Caco-2 (cell line): ENCODE measurements around the gene BOD1. TPM values are rescaled to one million over a fixed set of nuclear protein-coding genes. Genes with fewer than 3 reads are reported as not detected.
"Not testable (repeated sequence)": the region's sequence is repeated elsewhere in the genome, so short reads cannot be mapped to it uniquely, and the experiment has no call there.

ENCODE experiments used
- BruUV-seq: library from RNA; stranded (reverse); fragments of 400-500 nt; replicated peaks from 2 replicates; lab custom pipeline; 2021; lab: Mats Ljungman, UMichigan
- CTCF ChIA-PET: fragments of 300-600 bp; sonication (Branson Sonifier 250); formaldehyde crosslinking; loops from one replicate; lab custom pipeline; 2022; ENCODE audit warnings: antibody characterized with exemption; lab: Charles Lee
- POLR2A ChIA-PET: fragments of 300-600 bp; sonication (Branson Sonifier 250); formaldehyde crosslinking; loops from one replicate; lab custom pipeline; 2022; ENCODE audit warnings: antibody characterized with exemption; lab: Charles Lee
- DNase-seq, 2 experiments: peaks; one replicate each; pipeline versions ENCODE4 v3.0.0 to v3.0.0-alpha.2; 2020 to 2022
- H3K27me3 ChIP-seq: replicated peaks from 2 replicates; pipeline ENCODE4 v1.6.0; 2011; ENCODE audit warnings: low read length; ENCODE audit not compliant: control insufficient read depth, insufficient read depth
- H3K36me3 ChIP-seq: 2 replicates; pipeline ENCODE4 v1.5.1; 2011; ENCODE audit warnings: low read length; ENCODE audit not compliant: control insufficient read depth, insufficient read depth
- H3K4me1 ChIP-seq: fragments of 250-450 bp; sonication (Bioruptor Pico); 2 replicates; pipeline ENCODE4 v1.5.1; 2020; ENCODE audit warnings: mild to moderate bottlenecking
- H3K4me3 ChIP-seq: 2 replicates; pipeline ENCODE4 v1.5.1; 2011; ENCODE audit warnings: low read depth, mild to moderate bottlenecking, control low read depth, low read length
- H3K9me3 ChIP-seq: fragments of 250-450 bp; sonication (Bioruptor Pico); 2 replicates; pipeline ENCODE4 v1.5.1; 2020; ENCODE audit warnings: mild to moderate bottlenecking, moderate library complexity
- H3K27ac Mint-ChIP-seq: one replicate; pipeline ENCODE4 v1.8.0; 2022; ENCODE audit warnings: mixed read lengths; ENCODE audit not compliant: unreplicated experiment
- H3K27me3 Mint-ChIP-seq: one replicate; pipeline ENCODE4 v1.8.0; 2022; ENCODE audit warnings: mixed read lengths; ENCODE audit not compliant: insufficient read depth, unreplicated experiment
- H3K36me3 Mint-ChIP-seq: one replicate; pipeline ENCODE4 v1.8.0; 2022; ENCODE audit warnings: mild to moderate bottlenecking, mixed read lengths; ENCODE audit not compliant: insufficient read depth, unreplicated experiment
- H3K4me1 Mint-ChIP-seq: one replicate; pipeline ENCODE4 v1.8.0; 2022; ENCODE audit warnings: low read depth, mixed read lengths; ENCODE audit not compliant: unreplicated experiment
- H3K4me3 Mint-ChIP-seq: one replicate; pipeline ENCODE4 v1.8.0; 2022; ENCODE audit warnings: mild to moderate bottlenecking, moderate library complexity, mixed read lengths; ENCODE audit not compliant: unreplicated experiment
- H3K9me3 Mint-ChIP-seq: one replicate; pipeline ENCODE4 v1.8.0; 2022; ENCODE audit warnings: mixed read lengths; ENCODE audit not compliant: unreplicated experiment
- CTCF ChIP-seq, 2 experiments: fragments of 200-600 bp in 1 of 2; IDR thresholded peaks; 1 replicate in 1 of 2; 2 replicates in 1 of 2; pipeline versions ENCODE4 v1.5.1 to v1.8.0; 2011 to 2022; ENCODE audit warnings: antibody characterized with exemption in 1 of 2, control low read depth in 1 of 2, inconsistent platforms in 1 of 2, low read depth in 1 of 2, low read length in 1 of 2, mild to moderate bottlenecking in 1 of 2, moderate library complexity in 1 of 2; ENCODE audit not compliant: insufficient read depth in 1 of 2, severe bottlenecking in 1 of 2, unreplicated experiment in 1 of 2
- intact Hi-C: fragments of 100-400 bp; cut with micrococcal nuclease; formaldehyde crosslinking; loops from one replicate; pipeline ENCODE4 v1.10.0; 2022; ENCODE audit not compliant: unreplicated experiment
- total RNA-seq: library from RNA; stranded (reverse); gene quantifications from 2 replicates; pipeline ENCODE4 v1.2.3, GENCODE V29; 2022

Gene BOD1
- total RNA-seq, 1 experiment from 2014 or later, result 120 TPM

- no peaks in the 10 kb centered on the region for H3K36me3 ChIP-seq
- intact Hi-C loops, result no loop called here
- H3K9me3 ChIP-seq, result peaks cover 53% of the 10 kb centered on the region
- H3K36me3 Mint-ChIP-seq, result peaks cover 6% of the 10 kb centered on the region
- H3K27me3 ChIP-seq, result no peaks in the 10 kb centered on the region
- H3K27me3 Mint-ChIP-seq, result no peaks in the 10 kb centered on the region
- no peaks in the 10 kb centered on the region for H3K4me1 ChIP-seq
- no peak for DNase-seq
- TF ChIP-seq CTCF (IDR thresholded peaks at IDR 0.05; ENCODE audit: insufficient read depth in 1 of 2, low read depth in 1 of 2, low read length in 1 of 2, severe bottlenecking in 1 of 2, unreplicated experiment in 1 of 2), result no peak
- H3K9me3 Mint-ChIP-seq, result peaks cover 35% of the 10 kb centered on the region
- POLR2A ChIA-PET, result no interaction called here
- H3K4me1 Mint-ChIP-seq, result no peaks in the 10 kb centered on the region
- H3K4me3 Mint-ChIP-seq, result no peak overlapping the region
- no TSS peak for BruUV-seq
- no peak overlapping the region for H3K4me3 ChIP-seq
- no peak overlapping the region for H3K27ac Mint-ChIP-seq
- CTCF ChIA-PET, result interaction anchor here (0.6 kb wide), 1 partner anchor 259 kb away, joined by 4 read pairs; no protein-coding TSS in a partner anchor
Observed at GRCh38 chr5:173590436-173591055, 25.9 kb downstream of the BOD1 start.

GRCh38 chr5:173586133-173586532 lies 30.3 kb downstream of the BOD1 start:
- H3K4me1 ChIP-seq, H3K36me3 ChIP-seq, BruUV-seq, CTCF ChIA-PET, H3K36me3 Mint-ChIP-seq, DNase-seq, H3K27ac Mint-ChIP-seq, H3K4me1 Mint-ChIP-seq, H3K4me3 Mint-ChIP-seq, H3K27me3 ChIP-seq, H3K27me3 Mint-ChIP-seq, POLR2A ChIA-PET, intact Hi-C loops, H3K4me3 ChIP-seq: not testable (repeated sequence)
- H3K9me3 ChIP-seq, result peaks cover 30% of the 10 kb centered on the region
- H3K9me3 Mint-ChIP-seq, result peaks cover 37% of the 10 kb centered on the region

GRCh38 chr5:173583346-173583745 lies 33.1 kb downstream of the BOD1 start:
- Mint-ChIP-seq H3K9me3 (peaks cover 46% of the 10 kb centered on the region), H3K27ac (no peak overlapping the region)

More at GRCh38 chr5:173583346-173583745, 33.1 kb downstream of the BOD1 start:
- BruUV-seq, result no TSS peak
- TF ChIP-seq CTCF (IDR thresholded peaks at IDR 0.05; ENCODE audit: insufficient read depth in 1 of 2, low read depth in 1 of 2, low read length in 1 of 2, severe bottlenecking in 1 of 2, unreplicated experiment in 1 of 2), result no peak
- Mint-ChIP-seq H3K27me3 (no peaks in the 10 kb centered on the region), H3K4me3 (no peak overlapping the region), H3K36me3 (no peaks in the 10 kb centered on the region), H3K4me1 (no peaks in the 10 kb centered on the region)
- POLR2A ChIA-PET, result no interaction called here
- Histone ChIP-seq H3K4me3 (no peak overlapping the region), H3K36me3 (no peaks in the 10 kb centered on the region), H3K4me1 (no peaks in the 10 kb centered on the region), H3K27me3 (no peaks in the 10 kb centered on the region), H3K9me3 (peaks cover 32% of the 10 kb centered on the region)
- DNase-seq, result no peak
- intact Hi-C loops, result loop anchor here (5.0 kb wide), 1 partner anchor 186 kb away; no protein-coding TSS in a partner anchor
- CTCF ChIA-PET, result no interaction called here
